Measurements from ENCODE around the gene OR1J2.

DNA sequence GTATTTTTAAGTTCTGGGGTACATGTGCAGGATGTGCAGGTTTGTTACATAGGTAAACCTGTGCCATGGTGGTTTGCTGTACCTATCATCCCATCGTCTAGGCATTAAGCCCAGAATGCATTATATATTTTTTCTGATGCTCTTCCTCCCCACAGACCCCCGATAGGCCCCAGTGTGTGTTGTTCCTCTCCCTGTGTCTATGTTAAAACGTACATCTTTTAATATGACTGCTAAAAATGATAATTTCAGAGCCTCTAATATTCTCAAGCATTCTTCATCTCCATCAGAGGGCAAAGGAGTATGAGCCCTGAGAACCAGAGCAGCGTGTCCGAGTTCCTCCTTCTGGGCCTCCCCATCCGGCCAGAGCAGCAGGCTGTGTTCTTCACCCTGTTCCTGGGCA lies at the start of gene OR1J2:
- TF ChIP-seq, protein P1, sequence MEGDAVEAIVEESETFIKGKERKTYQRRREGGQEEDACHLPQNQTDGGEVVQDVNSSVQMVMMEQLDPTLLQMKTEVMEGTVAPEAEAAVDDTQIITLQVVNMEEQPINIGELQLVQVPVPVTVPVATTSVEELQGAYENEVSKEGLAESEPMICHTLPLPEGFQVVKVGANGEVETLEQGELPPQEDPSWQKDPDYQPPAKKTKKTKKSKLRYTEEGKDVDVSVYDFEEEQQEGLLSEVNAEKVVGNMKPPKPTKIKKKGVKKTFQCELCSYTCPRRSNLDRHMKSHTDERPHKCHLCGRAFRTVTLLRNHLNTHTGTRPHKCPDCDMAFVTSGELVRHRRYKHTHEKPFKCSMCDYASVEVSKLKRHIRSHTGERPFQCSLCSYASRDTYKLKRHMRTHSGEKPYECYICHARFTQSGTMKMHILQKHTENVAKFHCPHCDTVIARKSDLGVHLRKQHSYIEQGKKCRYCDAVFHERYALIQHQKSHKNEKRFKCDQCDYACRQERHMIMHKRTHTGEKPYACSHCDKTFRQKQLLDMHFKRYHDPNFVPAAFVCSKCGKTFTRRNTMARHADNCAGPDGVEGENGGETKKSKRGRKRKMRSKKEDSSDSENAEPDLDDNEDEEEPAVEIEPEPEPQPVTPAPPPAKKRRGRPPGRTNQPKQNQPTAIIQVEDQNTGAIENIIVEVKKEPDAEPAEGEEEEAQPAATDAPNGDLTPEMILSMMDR (optimal IDR thresholded peaks at IDR 0.05 in 1 of 3, IDR thresholded peaks at IDR 0.05 in 1 of 3, conservative IDR thresholded peaks at IDR 0.05 in 1 of 3; ENCODE audit: extremely low read depth in 1 of 3, insufficient read depth in 2 of 3, low read length in 3 of 3): no peak
- TF ChIP-seq EZH2 (IDR thresholded peaks at IDR 0.05; ENCODE audit: low read length): no peak

All from keratinocyte (primary cell).